Nucleus accumbens (tissue), 56 donors: ENCODE data around the gene RNF130.

Experiments
- DNase-seq, 56 donors: peaks; one replicate each; lab custom pipeline; 2025; lab: John Stamatoyannopoulos, UW

Gene RNF130

DNA sequence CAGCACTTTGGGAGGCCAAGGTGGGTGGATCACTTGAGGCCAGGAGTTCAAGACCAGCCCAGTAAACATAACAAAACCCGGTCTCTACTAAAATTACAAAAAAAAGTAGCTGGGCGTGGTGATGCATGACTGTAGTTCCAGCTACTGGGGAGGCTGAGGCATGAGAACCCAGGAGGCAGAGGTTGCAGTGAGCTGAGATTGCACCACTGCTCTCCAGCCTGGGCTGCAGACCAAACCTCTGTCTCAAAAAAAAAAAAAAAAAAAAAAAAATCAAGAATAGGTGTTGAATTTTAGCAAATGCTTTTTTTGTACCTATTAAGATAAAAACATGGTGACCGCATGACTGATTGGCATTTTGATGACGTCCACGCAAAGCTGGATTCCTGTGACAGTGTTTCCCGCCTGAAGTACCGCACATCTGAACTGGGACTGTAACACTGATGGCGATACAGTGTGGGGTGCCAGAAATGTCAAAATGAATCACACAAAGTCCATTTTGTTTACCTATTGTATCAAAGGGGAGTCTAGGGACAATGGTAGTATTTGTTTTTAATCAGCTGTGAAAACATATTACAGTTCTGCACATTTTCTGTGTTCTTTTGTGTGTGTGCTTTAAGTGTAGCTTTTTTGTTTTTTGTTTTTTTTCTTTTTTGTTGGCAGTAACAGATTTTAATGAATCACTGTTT is 140.6 kb downstream of the RNF130 start:
- DNase-seq = peak in 1 of 56 donors; percentile 32

DNA sequence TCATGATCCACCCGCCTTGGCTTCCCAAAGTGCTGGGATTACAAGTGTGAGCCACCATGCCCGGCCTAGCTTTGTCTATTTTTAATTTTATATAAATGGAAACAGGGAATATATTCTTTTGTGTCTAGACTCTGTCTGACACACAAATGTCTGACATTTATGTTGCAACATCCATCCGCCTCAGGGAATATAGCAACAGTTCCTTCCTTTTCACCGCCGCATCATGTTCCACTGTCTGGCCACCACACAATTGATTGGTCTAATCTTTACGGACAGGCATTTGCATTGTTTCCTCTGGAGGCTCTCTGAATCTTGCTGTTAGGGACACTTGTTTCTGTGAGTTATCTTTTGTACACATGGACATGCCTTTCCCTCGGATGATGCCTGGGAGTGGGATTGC is 143.7 kb downstream of the RNF130 start:
- no peak for DNase-seq

DNA sequence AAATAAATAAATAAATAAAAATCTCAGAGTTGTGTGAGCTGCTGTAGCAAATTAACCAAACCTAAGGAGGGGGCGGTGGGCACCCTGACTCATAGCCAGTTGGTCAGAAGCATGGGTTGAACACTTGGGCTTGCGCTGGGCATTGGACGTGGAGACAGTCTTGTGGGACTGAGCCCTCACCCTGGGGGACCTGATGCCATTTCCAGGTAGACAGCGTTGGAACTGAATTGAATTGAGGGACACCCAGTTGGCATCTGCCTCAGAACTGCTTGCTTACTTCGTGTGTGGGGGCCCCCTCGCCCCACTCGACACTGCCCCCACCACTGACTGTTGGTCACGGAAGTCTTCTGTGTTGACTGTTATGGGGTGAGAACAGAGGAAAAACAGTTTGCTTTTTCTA is 144.9 kb downstream of the RNF130 start:
- no peak for DNase-seq

DNA sequence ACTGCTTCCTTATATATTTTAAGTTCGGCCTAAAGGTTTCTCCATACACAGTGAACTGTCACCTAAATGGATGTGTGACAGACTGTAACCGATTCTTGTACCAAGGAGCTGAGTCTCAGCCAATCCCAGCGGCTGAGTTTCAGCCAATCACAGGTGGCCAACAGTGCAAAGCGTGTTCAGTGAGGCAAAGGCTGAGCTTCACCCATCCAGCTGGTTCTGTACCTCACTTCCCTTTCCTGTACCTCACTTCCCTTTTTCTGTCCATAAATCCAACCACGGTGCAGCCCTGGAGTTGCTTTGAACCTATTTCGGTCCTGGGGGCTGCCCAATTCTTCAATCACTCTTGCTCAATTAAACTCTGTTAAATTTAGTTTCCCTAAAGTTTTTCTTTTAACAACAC is 148.1 kb downstream of the RNF130 start:
- DNase-seq = no peak

DNA sequence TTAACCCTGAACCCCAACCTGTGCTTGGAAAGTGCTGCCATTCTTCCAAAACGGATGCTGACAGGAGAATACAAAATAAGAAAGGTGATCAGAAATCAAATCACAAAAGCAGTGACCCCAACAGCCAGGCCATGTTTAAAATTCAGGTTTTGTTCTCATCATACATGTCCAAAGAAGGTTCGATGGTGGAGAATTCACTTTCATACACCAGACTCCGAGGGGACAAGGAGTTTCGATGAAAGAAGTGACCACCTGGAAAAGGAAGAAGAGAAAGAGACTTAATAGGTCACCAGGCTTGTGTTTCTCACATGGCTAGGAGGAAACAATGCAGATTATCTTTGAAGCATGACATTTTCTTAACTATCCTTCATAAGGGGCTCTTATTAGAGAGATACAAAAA is 151.4 kb downstream of the RNF130 start:
- DNase-seq = no peak

DNA sequence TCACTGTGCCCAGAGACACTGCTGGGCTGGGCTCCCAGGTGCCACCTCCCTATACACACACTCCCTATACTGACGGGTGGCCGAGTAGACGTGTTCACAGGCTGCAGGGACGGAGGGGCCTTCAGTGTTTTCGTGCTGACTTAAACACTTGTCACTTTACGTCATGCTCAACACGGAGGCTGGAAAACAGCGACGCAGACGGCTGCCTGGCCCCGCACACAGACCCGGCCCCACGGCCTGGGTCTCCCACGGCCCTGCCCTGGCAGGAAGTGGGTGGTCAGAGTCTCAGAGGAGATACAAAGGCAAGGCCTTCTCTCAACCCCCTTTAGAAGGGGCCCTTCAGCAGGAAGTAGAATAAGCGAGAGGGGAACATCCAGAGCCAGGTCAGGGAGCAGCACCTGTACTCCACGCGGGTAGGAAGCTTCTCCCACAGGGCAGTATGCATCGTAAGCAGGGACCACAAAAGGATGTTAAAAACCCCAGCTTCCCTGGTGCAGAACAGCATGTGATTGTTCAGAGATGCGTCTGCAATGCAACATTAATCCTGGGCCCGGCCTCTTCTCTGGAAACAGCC is 152.0 kb downstream of the RNF130 start:
- DNase-seq = no peak

DNA sequence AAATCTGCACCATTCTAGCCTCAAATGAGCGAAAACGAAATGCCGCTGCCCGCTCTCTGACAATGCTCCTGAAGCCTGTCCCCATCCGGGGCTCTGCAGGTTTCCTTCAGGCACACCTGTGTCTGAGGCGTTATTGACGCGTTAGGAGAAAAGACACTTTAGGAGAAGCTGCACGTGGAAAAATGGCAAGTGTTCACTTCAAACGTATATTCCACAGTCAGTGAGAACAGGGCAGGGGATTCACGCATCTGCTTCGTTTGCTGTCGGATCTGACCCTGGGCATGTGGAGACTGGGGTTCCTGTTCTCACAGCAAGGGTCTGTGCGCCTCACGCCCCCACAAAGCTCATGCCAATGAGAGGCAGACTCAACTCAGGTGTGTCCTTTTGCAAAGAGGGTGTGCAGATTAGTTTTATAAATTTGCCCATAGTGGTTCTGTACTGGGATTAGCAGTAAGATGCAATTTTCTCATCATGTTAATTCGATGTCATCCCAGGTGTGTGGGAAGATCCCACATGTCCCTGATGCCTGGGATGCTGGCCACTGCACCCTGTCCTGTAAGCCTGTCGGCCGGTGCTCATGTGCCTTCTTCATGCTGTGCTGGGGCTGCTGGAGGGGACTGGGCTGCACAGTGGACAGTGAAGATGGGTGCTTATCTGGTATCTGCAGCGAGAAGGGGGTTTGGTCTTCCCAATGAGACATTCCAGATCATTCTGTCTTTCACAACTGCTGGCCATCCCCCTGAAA is 152.6 kb downstream of the RNF130 start:
- no peak for DNase-seq

DNA sequence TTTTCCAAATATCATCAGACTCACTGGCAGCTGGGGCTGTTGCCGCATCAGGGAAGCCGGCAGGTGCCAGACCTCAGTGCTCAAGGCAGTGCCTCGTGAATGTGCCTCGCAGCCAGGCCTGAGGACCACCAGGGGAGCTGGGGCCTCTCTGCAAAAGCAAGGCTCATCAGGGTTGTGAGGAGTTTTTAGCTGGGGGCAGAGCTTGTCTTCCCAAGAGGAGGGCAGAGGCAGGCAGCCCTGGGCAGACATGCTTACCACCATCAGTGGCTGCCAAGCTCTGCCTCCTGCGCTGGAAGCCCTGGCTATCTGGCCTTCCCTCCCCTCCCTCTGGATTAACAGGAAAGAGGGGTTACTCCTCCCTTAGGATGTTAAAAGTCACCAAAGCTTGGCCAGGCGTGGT is 155.0 kb downstream of the RNF130 start:
- DNase-seq = no peak

DNA sequence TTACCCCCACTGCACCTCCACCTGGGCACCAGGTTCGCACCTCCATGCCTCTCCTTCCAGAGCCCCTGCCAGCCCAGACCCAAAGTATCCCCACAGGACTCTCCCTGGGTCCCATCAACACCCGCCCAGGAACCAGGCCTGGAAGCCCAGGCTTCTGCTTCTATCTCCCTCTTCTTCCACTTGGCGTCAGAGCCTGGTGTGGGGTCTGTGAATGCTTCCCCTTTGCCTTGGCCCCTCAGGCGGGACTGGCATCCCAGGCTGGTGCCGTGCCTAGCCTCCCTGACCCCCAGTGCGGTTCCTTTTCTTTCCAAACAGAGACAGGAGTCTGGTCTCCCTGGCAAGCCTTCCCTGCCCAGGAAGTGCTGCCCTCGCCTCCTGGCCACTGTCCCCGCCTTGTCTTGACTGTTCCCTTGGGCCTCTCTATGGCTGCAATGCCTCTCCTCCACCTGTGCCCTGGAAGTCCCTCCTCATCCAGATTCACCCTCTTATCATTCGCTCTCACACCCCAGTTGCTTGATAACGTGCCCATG is 156.1 kb downstream of the RNF130 start:
- no peak for DNase-seq

DNA sequence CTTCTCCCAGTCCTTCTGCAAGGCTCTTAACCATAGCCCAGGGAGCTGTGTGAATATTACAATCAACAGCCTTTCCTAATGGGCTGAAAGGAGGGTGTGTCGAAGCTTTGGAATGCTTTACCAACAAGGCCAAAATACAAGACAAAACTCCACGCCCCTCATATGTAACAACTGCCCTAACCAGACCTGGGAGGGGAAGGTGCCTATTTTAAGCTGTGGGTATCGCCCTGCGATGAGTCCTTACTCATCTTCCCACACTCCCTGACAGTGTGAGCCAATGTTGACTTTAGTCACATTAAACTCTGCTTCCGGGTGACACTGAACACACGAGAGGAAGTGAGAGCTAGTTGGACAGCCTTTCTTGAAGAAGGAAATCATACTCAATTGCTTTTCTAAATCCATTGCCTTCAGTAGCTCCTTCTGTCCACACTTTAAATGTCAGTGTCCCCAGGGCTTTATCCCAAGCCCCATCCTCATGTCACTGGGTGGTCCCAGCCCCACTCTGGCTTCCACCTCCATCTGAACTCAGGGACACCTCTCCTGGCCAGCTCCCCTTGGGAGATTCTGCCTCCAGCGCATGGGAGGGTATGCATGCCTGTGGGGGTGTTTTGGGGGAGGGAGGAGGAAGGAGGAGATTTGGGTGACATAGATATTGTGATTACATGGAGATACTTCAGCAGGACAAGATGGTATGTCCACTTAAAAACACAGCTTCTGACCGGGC is 157.4 kb downstream of the RNF130 start:
- no peak for DNase-seq

DNA sequence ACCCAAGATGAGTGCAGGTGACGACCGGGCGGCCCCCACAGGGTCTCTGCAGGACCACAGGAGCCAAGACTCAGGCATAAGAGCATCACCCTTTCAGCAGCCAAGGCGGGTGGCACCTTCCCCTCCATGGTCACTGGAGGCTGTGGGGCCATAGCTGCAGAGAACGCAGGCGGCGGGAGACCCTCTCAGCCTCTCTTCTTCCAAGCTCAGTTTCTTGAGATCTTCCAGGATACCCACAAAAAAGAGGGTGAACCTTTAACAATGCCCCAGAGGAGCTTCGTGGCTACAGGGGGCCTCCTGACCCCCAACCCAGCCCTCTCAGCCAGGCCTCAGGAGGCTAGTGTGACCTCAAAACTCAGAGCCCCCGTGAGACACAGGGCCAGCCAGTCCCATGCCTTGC is 158.1 kb downstream of the RNF130 start:
- DNase-seq = no peak

DNA sequence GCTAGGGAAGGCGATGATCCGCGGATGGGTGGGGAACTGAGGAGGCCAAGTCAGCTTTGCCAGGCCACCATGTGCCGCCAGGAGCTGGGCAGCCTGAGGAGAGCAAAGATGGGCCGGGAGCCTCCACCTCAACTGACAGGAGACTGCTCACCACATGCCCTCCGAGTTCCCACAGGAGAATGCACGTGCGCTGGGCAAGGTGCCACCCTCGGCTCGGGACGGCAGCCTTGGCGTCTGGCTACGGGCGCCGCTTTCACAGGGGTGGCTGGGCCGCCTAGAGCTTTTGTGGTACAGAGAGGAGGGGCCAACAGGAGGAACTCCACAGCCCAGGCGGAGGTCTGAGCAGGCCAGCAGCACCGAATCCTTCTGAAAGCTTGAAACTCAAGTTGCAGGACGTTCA is 158.6 kb downstream of the RNF130 start:
- DNase-seq = peak in 9 of 56 donors; percentile 10 to 59 (median 26)

DNA sequence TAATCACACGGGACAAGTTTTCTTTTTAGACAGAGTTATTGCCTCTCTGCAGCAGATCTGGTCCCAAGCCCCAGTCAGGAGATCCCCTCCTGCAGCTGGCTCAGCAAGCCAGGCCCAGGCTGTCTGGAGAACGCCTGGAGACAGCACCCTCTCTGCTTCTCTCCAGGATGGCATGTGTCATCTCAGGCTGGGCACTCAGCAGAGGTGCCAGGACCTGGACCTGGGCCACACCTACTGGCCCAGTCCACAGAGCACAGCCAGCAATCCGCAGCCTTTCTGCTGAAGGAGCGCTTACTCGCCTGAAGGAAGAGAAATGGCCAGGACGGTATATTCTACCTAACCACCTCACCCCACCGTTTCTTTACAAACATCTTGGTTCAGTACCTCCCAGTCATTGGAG is 159.2 kb downstream of the RNF130 start:
- no peak for DNase-seq

DNA sequence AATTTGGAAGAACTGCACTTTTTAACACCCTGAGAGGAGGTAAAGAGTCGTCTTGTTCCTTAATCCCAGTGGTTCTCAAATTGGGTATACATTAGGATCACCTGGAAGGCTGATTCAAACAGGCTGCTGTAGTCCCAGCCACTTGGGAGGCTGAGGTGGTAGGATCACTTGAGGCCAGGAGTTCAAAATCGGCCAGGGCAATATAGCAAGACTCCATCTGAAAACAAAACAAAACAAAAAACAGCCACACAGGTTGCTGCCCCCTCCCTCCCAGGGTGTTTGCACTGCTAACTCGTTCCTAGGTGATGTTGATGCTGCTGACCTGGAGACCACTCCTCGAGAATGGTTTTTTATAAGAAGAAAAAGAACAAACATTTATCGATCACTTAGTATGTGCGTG is 162.3 kb downstream of the RNF130 start:
- DNase-seq = no peak

DNA sequence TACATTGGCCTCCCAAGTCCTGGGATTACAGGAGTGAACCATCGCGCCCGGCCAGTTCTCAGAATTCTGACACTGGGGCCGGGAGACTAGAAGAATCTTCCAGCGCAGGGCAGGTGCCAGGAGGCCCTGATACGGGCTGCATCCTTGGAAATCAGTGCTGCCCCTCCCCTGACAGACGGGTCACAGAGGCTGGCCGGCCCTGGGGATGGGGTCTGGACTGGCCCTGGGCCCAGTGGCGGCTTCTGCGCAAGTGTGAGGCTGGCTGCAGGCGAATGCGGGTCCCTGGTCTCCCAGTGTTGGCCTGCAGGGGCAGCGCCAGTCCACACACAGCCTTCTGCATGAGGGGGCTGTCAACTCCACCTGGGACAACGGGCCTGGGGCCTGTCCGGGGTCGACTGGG is 163.0 kb downstream of the RNF130 start:
- no peak for DNase-seq

DNA sequence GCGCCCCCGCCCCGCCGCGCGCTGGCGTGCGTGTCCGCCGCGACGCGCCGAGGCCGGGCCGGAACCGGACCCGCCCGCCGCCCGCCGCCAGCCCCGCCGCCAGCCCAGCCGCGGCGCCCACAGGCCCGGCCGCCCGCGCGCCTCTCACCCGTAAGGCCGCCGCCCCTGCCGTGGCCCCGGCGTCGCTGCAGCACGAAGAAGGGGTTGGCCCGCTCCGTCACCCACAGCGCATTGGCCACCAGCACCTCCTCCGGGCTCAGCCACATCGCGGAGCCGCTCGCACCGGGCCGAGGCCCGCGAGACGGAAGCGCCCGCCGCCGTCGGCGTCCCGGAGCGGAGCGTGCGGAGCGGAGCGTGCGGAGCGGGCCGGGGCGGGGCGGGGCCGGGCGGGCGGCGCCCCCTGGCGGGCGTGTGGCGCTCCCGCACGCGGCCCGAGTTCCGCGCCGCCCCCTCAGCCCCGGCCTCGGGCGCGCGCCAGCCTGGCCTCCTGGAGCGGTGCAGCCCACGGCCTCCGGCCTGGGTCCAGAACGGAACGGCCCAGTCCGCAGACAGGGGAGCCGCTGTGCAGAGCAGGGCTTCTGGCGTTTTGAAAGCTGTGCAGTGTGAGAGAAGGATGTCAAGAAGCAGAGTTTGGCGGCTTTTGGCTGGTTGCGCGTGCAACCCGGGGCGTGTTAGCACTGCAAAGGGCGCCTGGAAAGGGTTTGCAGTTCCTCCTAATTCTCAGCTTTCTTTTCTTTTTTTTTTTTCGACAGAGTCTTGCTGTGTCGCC is 163.8 kb downstream of the RNF130 start, which contains the start of gene TBC1D9B:
Gene TBC1D9B, minus strand, starts transcription at position 342 of the 769 bp plus-strand sequence. Its CDS starts 76 bp downstream, at position 266.
- DNase-seq = peak in 45 of 56 donors; percentile 9 to 75 (median 55)

DNA sequence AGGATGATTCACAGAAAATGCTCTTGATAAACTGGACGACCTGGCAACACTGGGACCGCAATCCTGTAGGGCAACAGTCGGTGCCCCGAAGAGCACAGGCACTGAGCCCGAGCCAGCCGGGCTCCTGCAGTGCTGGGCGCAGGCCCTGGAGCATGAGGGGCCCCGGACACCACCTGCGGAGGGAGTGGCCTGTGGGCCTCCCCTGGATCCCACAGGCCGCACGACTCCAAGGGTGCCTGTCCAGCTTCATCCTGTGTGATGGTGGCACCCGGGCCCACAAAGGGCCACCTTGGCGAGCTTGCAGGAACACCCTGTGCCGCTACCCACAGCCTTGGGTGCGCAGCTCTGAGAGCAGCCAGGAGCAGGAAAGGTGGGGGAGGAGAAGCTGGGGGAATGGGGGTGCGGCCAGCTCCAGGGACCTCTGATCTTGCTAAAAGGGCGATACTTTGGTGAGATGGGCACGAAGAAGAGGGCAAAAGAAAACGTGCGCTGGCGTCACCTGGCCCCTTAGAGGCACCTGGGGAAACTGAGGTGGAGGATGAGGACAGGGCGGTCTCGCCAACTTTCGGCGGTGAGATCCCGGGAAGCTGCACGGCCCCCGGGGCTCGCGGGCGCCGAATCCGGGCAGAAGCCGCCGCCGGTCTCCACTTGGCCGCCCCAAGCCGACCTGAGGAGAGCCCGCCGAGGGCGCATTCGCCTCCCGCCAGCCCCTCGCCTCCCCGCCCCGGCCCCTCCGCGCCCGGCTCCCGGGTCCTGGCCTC is 164.6 kb downstream of the RNF130 start:
- peak in 8 of 56 donors; percentile 6 to 40 (median 21) for DNase-seq

DNA sequence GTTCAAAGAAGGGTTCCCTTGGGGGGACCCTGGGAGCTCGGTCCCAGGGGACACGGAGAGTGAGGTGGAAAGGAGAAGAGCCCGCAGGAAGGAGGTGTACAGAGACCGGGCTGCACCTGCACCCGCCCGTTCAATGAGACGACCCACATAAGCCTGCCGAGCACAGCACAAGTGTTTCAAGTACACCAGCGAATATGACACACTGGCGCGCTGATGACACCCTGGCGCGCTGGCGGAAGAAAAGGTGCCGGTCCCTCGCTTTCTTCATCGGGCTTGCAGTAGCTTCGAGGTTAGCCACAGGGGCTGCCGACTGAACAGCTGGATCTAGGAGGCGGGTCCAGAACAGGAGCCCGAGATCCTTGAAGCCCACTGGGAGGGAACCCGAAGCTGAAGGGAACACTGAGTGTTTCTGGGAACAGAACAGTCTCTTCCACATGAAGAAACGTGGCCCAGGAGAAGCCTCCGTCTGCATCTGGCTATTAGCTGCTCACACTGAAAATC is 165.2 kb downstream of the RNF130 start:
- DNase-seq = no peak

DNA sequence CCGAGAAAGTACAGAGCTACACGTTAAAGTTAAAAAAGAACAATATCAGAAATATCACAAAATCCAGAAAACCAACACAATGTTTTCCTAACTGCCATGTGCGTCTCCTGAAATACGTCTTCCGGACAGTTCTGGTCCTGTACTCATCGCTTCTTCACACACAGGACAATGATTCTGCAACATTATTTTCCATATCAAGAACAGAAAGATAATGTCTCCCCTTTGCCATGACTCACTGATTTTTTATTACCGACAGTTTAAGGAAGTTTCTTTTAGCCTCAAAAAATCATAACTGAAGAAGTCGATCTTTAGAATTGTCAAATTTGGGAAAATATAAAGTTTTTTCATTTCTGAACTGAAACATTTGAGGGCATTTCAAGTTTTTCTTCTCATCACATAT is 166.4 kb downstream of the RNF130 start:
- no peak for DNase-seq
